AG04450 (cell line): Measurements from ENCODE around the gene ACSM4. TPM values are rescaled to one million over a fixed set of nuclear protein-coding genes. Genes with fewer than 3 reads are reported as not detected.

Source experiments
- CTCF ChIA-PET: fragments of 300-600, 350-600 bp; formaldehyde crosslinking; extraction: SDS; loops from one replicate; lab custom pipeline; 2022; ENCODE audit warnings: antibody characterized with exemption, inconsistent platforms; lab: Charles Lee
- POLR2A ChIA-PET: fragments of 350-600 bp; formaldehyde crosslinking; extraction: SDS; loops from one replicate; lab custom pipeline; 2021; ENCODE audit warnings: antibody characterized with exemption, inconsistent platforms; lab: Yijun Ruan, JAX
- DNase-seq: peaks from one replicate; pipeline ENCODE4 v3.0.0-alpha.2; 2011; ENCODE audit warnings: low read depth, low spot score
- H3K27ac ChIP-seq: one replicate; pipeline ENCODE4 v1.5.1; 2012; ENCODE audit warnings: low read depth, low read length, control low read depth
- H3K27me3 ChIP-seq: one replicate; pipeline ENCODE4 v1.6.0; 2012; ENCODE audit warnings: low read length; ENCODE audit not compliant: control insufficient read depth, insufficient read depth
- H3K4me3 ChIP-seq: 2 replicates; pipeline ENCODE4 v1.5.1; 2011; ENCODE audit warnings: mild to moderate bottlenecking, low read depth, low read length, control low read depth
- H3K9me3 ChIP-seq: 2 replicates; pipeline ENCODE4 v1.5.1; 2012; ENCODE audit warnings: low read length; ENCODE audit not compliant: control insufficient read depth, insufficient read depth
- CTCF ChIP-seq: IDR thresholded peaks from 2 replicates; pipeline ENCODE4 v1.5.1; 2011; ENCODE audit warnings: low read depth, low read length, control low read depth, inconsistent platforms
- polyA plus RNA-seq: library from polyadenylated mRNA; depleted of rRNA; stranded (reverse); fragments of >200 nt; gene quantifications from 2 replicates; pipeline ENCODE4 v1.2.3, GENCODE V29; 2011

ACSM4 gene
- polyA plus RNA-seq, 1 experiment, result not detected

- H3K9me3 ChIP-seq, result no peaks in the 10 kb centered on the region
- no peaks in the 10 kb centered on the region for H3K27me3 ChIP-seq
- no peak overlapping the region for H3K27ac ChIP-seq
- DNase-seq, result no peak
- H3K4me3 ChIP-seq, result no peak overlapping the region
- POLR2A ChIA-PET, result no interaction called here
- no peak for TF ChIP-seq CTCF
- CTCF ChIA-PET, result no interaction called here
These were observed 57.4 kb downstream of the ACSM4 start for GRCh38 chr12:7361265-7361664.

- POLR2A ChIA-PET, result no interaction called here
- Histone ChIP-seq H3K27ac (no peak overlapping the region), H3K27me3 (no peaks in the 10 kb centered on the region), H3K9me3 (no peaks in the 10 kb centered on the region), H3K4me3 (no peak overlapping the region)
- TF ChIP-seq CTCF, result no peak
- CTCF ChIA-PET, result no interaction called here
- DNase-seq, result no peak
These were observed 58.9 kb downstream of the ACSM4 start for GRCh38 chr12:7362734-7363133.

GRCh38 chr12:7369274-7369729 is 65.4 kb downstream of the ACSM4 start:
- H3K4me3 ChIP-seq, result no peak overlapping the region
- CTCF ChIA-PET, result no interaction called here
- no peak for DNase-seq
- H3K27ac ChIP-seq, result no peak overlapping the region
- H3K27me3 ChIP-seq, result no peaks in the 10 kb centered on the region
- no peak for TF ChIP-seq CTCF
- POLR2A ChIA-PET, result no interaction called here
- peaks cover under 1% of the 10 kb centered on the region; the same call in 1 of the 2 replicates for H3K9me3 ChIP-seq

GRCh38 chr12:7373226-7373625 is 69.4 kb downstream of the ACSM4 start:
- ChIA-PET POLR2A (no interaction called here), CTCF (interaction anchor here (1.0 kb wide), 1 partner anchor 88 kb away, joined by 5 read pairs; no protein-coding TSS in a partner anchor)
- TF ChIP-seq CTCF, result no peak
- no peak for DNase-seq
- Histone ChIP-seq H3K9me3 (peaks cover 3% of the 10 kb centered on the region; the same call in 1 of the 2 replicates), H3K27ac (no peak overlapping the region), H3K27me3 (no peaks in the 10 kb centered on the region), H3K4me3 (no peak overlapping the region)

GRCh38 chr12:7374423-7375144 is 70.7 kb downstream of the ACSM4 start:
- TF ChIP-seq CTCF, result peak; percentile 44
- ChIA-PET POLR2A (no interaction called here), CTCF (no interaction called here)
- Histone ChIP-seq H3K4me3 (no peak overlapping the region), H3K27ac (no peak overlapping the region), H3K9me3 (peaks cover 3% of the 10 kb centered on the region; the same call in 1 of the 2 replicates), H3K27me3 (no peaks in the 10 kb centered on the region)
- DNase-seq, result no peak
